GM10266 (cell line): ENCODE results near the gene EXOC6.

ENCODE experiments used
- DNase-seq: peaks from one replicate; pipeline ENCODE4 v3.0.0; 2012; ENCODE audit errors: extremely low spot score
- TF ChIP-seq, protein P1 (sequence below): IDR thresholded peaks from 2 replicates; pipeline ENCODE4 v1.5.1; 2012; ENCODE audit warnings: mild to moderate bottlenecking, low read depth; ENCODE audit not compliant: control insufficient read depth, insufficient read depth; ENCODE audit errors: missing control alignments

Gene EXOC6

DNA sequence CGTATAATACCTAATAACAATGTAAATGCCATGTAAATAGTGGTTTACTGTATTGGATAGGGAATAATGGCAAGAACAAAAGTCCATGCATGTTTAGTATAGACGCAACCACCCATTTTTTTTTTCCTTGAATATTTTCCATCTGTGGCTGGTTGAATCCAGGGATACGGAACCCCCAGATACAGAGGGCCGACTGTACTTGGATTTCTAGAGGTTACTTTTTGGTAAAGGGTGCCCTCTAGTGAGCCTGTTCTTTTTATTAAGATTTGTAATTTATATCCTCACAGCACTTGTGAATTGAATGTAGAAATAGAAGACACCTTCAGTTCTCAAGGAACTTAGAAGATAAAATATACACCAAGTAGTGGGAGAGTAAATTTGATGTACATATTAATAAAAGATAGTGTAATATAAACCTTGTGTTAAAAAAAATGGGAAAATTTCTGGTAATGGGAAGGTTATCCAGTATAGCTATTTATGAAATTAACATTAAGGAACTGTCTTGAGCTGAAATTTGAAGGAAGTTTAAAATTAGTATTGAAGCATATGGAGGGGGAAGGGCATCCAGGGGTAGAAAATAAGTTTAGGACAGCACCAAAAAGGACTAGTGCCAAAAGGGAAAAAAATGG is 32.0 kb downstream of the EXOC6 start:
- no peak for DNase-seq
- TF ChIP-seq, protein P1, sequence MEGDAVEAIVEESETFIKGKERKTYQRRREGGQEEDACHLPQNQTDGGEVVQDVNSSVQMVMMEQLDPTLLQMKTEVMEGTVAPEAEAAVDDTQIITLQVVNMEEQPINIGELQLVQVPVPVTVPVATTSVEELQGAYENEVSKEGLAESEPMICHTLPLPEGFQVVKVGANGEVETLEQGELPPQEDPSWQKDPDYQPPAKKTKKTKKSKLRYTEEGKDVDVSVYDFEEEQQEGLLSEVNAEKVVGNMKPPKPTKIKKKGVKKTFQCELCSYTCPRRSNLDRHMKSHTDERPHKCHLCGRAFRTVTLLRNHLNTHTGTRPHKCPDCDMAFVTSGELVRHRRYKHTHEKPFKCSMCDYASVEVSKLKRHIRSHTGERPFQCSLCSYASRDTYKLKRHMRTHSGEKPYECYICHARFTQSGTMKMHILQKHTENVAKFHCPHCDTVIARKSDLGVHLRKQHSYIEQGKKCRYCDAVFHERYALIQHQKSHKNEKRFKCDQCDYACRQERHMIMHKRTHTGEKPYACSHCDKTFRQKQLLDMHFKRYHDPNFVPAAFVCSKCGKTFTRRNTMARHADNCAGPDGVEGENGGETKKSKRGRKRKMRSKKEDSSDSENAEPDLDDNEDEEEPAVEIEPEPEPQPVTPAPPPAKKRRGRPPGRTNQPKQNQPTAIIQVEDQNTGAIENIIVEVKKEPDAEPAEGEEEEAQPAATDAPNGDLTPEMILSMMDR, result peak; percentile 52

DNA sequence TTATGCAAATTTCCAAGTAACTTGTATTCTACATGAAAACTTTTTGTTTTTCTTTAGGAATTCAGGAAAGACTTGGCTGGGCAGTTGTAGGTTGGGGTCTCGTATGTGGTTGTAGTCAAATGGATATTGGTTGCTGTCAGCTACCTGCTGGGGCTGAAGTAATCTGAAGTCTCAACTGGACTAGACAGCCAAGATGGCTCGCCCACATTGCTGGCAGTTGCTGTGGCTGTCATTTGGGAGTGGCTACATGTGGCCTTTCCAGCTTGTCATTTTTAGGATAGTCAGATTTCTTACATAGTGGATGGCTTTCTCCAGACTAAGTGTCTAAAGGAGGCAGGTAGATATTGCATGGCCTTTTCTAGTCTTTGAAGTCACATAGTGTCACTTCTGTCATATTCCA is 32.6 kb downstream of the EXOC6 start:
- TF ChIP-seq, protein P1, result no peak

DNA sequence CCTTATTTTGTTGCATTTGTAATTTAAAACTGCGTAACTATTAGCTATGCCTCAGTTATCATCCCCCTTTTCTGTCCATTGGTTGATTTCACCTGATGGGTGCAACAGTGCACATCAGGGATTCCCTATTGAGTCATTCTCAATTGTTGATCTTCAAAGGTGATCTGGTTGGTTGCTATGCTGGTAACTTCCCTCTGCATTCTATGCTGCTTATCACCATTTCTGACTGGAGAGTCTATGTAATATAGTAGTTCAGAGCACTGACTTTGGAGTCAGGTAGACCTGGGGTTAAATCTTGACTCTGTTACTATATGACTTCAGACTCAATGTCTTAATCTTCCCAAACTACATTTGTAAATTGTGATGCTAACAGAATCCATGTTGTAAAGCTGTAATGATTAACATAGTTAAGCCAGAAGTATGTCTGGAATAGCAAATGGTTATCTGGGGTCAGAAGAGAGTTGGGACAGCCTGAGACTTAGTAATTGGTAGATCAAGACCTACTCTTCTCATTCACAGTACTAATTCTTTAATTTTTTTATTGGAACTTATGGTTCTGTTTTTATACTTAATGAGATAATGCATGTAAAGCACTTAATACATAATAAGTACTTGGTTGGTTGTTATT is 38.1 kb downstream of the EXOC6 start:
- DNase-seq, result no peak
- TF ChIP-seq, protein P1, result no peak

More for the DNA sequence above, 32.6 kb downstream of the EXOC6 start:
- no peak for DNase-seq

DNA sequence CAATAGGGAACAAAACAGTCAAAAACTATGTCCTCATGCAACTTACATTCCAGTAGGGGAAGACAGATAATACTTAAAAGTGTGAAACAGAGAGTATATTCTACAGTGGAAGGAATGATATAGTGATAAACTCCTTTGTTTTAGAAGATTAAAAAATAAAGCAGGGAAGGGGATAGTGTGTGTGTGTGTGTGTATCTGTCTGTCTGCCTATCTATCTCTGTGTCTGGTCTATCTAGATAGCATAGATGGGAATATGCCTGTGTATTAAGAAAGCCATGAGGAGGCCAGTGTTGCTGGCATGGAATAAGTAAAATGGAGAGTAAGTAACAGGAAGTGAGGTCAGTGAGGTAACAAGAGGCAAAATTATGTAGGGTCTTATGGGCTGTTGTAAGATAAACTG is 42.2 kb downstream of the EXOC6 start:
- DNase-seq, result no peak
- TF ChIP-seq, protein P1, result no peak

DNA sequence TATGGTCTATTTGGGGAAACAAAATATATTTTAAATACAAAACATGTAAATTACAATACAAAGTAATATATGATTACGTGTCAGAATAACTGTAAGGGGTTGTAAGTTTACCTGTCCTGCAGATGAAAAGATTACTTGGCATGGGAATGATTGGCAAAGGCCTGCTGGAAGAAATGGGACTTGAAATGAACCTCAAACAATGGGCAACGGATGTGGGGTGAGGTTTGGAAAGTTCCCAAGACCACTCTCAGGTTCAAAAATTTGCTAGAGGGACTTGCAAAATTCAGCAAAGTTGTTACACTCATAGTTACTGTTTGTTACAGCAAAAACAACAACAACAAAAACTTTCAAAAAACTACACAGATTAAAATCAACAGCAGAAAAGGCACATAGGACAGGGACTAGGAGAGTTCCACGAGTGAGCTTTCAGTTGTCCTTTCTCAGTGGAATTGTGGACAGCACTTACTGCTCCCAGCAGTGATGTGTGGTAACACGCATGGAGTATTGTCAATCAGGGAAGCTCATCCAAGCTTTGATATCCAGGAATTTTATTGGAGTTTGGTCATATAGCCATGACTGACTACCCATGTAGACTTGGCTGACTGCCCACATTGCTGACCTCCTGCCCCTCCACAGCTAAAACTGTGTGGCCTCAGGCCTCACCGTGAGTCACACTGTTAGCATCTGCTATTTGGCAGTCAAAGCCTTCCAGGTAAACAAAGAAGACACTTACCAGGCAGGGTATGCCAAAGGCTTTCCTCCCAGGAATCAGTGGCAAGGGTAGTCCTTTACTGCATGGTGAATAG is 43.8 kb downstream of the EXOC6 start:
- no peak for DNase-seq
- TF ChIP-seq, protein P1, result no peak

DNA sequence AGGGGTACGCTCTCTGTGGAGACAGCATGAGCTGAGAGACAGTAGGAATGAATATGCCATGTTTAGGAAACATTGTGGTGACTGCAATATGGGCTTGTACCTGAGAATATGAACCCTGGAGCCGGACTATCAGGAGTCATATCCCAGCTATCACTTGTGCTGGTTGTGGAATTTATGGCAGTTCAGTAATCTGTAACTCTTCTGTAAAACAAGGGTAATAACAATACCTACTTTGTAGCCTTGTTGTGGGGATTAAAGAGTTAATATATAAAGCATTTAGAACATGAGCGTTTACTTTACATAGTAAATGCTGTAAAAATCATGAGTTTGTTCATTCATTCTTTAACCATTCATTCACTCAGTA is 44.4 kb downstream of the EXOC6 start:
- no peak for DNase-seq
- TF ChIP-seq, protein P1, result no peak
